Measurements from ENCODE around the gene PPP2R3A.

Gene PPP2R3A

DNA sequence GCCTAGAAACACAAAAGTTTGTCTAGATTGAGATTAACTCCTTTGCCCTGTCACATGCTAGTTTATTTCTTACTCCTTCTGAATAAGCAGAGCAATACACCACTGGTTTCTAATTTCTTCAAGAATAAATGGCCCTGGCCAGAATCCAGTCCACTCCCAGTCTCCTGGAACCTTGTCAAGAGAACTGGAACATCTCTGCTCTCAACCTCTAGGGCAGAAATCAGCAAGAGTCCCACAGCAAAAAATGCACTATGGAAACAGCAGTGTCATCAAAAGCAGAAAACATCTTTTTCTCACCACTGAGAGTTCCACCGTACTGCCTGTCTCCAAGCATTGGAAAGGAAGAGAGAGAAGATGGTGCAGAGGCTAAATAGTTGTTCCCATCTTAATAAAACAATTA lies 35.9 kb upstream of the PPP2R3A start:
- TF ChIP-seq CEBPB (IDR thresholded peaks at IDR 0.05), result no peak
- TF ChIP-seq, protein P1, sequence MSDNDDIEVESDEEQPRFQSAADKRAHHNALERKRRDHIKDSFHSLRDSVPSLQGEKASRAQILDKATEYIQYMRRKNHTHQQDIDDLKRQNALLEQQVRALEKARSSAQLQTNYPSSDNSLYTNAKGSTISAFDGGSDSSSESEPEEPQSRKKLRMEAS (IDR thresholded peaks at IDR 0.05), result no peak

DNA sequence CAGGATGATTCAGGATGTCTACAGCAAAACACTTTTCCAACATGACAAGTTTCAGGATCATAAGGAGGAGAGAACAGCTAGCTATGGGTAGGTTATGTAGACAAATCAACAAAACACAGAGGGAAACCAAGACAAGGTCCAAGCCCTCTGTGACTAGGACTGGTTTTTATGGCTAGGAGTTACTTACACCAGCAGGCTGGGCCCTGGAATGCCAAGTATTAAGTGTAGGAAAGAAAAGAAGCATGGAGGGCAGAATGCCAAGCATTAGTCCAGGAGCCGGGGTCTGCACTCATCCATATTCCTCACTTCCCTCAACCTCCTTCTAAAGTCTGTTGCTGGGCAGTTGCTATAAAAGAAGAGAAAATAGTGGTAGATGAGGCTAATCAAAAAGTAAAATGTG lies 35.3 kb upstream of the PPP2R3A start:
- TF ChIP-seq EGR1 (IDR thresholded peaks at IDR 0.05) (no peak), TEAD4 (IDR thresholded peaks at IDR 0.05) (peak; percentile 78), FOXM1 (IDR thresholded peaks at IDR 0.05; ENCODE audit: borderline replicate concordance, low read depth) (no peak), EP300 (IDR thresholded peaks at IDR 0.05; ENCODE audit: borderline replicate concordance) (no peak), NFIC (IDR thresholded peaks at IDR 0.05) (peak; percentile 31), CREB1 (IDR thresholded peaks at IDR 0.05; ENCODE audit: low read depth) (no peak), RAD21 (IDR thresholded peaks at IDR 0.05; ENCODE audit: low read depth) (no peak), YY1 (IDR thresholded peaks at IDR 0.05; ENCODE audit: low read depth) (no peak)
- TF ChIP-seq, protein P1 (IDR thresholded peaks at IDR 0.05), result no peak
- TF ChIP-seq, protein P2, sequence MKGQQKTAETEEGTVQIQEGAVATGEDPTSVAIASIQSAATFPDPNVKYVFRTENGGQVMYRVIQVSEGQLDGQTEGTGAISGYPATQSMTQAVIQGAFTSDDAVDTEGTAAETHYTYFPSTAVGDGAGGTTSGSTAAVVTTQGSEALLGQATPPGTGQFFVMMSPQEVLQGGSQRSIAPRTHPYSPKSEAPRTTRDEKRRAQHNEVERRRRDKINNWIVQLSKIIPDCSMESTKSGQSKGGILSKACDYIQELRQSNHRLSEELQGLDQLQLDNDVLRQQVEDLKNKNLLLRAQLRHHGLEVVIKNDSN (IDR thresholded peaks at IDR 0.05), result no peak

DNA sequence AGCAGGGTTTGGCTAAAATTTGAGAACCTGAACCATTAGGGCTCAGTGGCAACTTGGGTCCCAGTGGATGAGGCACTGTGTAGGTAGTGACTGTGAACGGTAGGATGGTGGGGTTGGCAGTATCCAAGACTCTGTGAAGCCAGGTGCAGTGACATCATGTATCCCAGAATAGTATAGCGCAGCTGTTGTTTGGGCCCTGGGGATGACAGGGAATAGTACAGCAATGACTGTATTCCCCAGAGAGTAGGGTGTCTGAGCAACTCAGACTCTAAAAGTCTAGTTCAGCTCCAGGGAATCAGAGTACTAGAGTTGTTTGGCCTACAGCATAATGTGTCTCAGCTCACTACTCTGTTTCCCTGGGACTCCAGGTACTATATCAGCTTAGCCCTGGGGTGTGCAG lies 20.7 kb upstream of the PPP2R3A start:
- TF ChIP-seq RAD21 (IDR thresholded peaks at IDR 0.05; ENCODE audit: low read depth) (no peak), EGR1 (IDR thresholded peaks at IDR 0.05) (no peak), NFIC (IDR thresholded peaks at IDR 0.05) (no peak), YY1 (IDR thresholded peaks at IDR 0.05; ENCODE audit: low read depth) (no peak), CEBPB (IDR thresholded peaks at IDR 0.05) (no peak), ZBTB7A (IDR thresholded peaks at IDR 0.05; ENCODE audit: low read depth) (no peak), CREB1 (IDR thresholded peaks at IDR 0.05; ENCODE audit: low read depth) (no peak), TCF12 (IDR thresholded peaks at IDR 0.05; ENCODE audit: low read depth) (no peak), EP300 (IDR thresholded peaks at IDR 0.05; ENCODE audit: borderline replicate concordance) (no peak), TEAD4 (IDR thresholded peaks at IDR 0.05) (no peak), TAF1 (IDR thresholded peaks at IDR 0.05; ENCODE audit: low read depth) (no peak), FOXM1 (IDR thresholded peaks at IDR 0.05; ENCODE audit: borderline replicate concordance, low read depth) (no peak)
- TF ChIP-seq, protein P2 (IDR thresholded peaks at IDR 0.05), result no peak
- TF ChIP-seq, protein P1 (IDR thresholded peaks at IDR 0.05), result no peak
- TF ChIP-seq, protein P3, sequence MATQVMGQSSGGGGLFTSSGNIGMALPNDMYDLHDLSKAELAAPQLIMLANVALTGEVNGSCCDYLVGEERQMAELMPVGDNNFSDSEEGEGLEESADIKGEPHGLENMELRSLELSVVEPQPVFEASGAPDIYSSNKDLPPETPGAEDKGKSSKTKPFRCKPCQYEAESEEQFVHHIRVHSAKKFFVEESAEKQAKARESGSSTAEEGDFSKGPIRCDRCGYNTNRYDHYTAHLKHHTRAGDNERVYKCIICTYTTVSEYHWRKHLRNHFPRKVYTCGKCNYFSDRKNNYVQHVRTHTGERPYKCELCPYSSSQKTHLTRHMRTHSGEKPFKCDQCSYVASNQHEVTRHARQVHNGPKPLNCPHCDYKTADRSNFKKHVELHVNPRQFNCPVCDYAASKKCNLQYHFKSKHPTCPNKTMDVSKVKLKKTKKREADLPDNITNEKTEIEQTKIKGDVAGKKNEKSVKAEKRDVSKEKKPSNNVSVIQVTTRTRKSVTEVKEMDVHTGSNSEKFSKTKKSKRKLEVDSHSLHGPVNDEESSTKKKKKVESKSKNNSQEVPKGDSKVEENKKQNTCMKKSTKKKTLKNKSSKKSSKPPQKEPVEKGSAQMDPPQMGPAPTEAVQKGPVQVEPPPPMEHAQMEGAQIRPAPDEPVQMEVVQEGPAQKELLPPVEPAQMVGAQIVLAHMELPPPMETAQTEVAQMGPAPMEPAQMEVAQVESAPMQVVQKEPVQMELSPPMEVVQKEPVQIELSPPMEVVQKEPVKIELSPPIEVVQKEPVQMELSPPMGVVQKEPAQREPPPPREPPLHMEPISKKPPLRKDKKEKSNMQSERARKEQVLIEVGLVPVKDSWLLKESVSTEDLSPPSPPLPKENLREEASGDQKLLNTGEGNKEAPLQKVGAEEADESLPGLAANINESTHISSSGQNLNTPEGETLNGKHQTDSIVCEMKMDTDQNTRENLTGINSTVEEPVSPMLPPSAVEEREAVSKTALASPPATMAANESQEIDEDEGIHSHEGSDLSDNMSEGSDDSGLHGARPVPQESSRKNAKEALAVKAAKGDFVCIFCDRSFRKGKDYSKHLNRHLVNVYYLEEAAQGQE (IDR thresholded peaks at IDR 0.05; ENCODE audit: low read depth), result no peak

DNA sequence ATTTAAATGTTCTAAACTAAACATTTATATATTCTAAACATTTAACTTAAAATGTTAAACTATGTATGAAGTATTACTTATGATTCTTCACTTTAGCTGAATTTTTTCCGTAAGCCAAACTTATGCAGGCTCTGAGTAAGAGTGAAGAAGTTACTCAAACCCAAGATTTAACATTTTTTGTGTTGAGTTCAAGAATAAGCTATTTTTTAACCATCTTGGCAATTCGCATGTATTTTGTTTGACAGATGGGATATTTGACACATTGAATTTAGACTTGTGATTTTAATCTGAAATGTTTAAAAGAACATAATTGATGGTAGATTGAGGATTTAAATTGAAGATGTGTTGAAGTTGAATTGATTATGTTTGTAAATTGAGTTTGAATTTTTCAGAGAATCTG lies 14.6 kb upstream of the PPP2R3A start:
- no peak for TF ChIP-seq ZBTB7A (IDR thresholded peaks at IDR 0.05; ENCODE audit: low read depth)
- TF ChIP-seq TEAD4 (IDR thresholded peaks at IDR 0.05), result no peak
- TF ChIP-seq TCF12 (IDR thresholded peaks at IDR 0.05; ENCODE audit: low read depth), result no peak
- TF ChIP-seq TAF1 (IDR thresholded peaks at IDR 0.05; ENCODE audit: low read depth), result no peak
- TF ChIP-seq CEBPB (IDR thresholded peaks at IDR 0.05), result no peak
- TF ChIP-seq, protein P3 (IDR thresholded peaks at IDR 0.05; ENCODE audit: low read depth), result no peak
- no peak for TF ChIP-seq EGR1 (IDR thresholded peaks at IDR 0.05)
- TF ChIP-seq CREB1 (IDR thresholded peaks at IDR 0.05; ENCODE audit: low read depth), result no peak
- TF ChIP-seq, protein P1 (IDR thresholded peaks at IDR 0.05), result no peak
- TF ChIP-seq RAD21 (IDR thresholded peaks at IDR 0.05; ENCODE audit: low read depth), result no peak

DNA sequence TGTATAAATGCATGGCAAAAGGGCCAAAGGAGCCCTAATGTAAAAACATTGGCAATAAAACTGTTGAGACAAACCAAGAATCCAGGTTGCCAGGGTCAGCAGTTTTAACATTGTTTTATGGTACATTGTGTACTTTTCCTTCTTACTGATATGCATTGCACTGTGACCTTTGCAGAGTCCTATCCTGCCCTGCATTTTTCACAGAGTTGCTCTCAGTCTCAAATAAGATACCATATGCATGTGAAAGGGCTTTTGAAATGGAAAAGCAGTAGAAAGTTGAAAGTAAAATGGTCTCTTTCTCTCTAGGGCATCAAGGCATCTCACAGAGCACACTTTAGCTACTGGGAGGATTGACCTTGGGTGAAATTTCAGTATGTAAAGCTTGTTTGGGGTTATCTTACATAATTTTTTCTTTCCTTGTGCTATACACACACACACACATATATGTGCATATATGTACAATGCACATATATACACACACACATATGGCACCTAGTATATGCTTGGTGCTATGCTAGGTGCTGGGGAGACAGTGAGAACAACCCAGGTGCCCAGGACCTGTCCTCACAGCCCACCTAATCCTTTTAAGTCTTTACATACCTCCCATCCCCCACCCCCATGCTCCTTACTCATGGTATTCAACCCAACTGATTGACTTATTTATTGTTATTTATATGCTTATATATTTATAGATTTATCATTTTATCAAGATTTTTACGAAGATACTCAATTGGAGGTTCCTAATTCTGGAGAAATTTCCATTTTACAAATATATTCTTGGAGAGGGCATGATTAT lies 1.2 kb upstream of the PPP2R3A start:
- no peak for TF ChIP-seq NFIC (IDR thresholded peaks at IDR 0.05)
- TF ChIP-seq YY1 (IDR thresholded peaks at IDR 0.05; ENCODE audit: low read depth), result no peak
- TF ChIP-seq TAF1 (IDR thresholded peaks at IDR 0.05; ENCODE audit: low read depth), result no peak
- TF ChIP-seq TCF12 (IDR thresholded peaks at IDR 0.05; ENCODE audit: low read depth), result no peak
- no peak for TF ChIP-seq EP300 (IDR thresholded peaks at IDR 0.05; ENCODE audit: borderline replicate concordance)
- TF ChIP-seq, protein P1 (IDR thresholded peaks at IDR 0.05), result no peak
- no peak for TF ChIP-seq EGR1 (IDR thresholded peaks at IDR 0.05)
- TF ChIP-seq, protein P2 (IDR thresholded peaks at IDR 0.05), result no peak
- TF ChIP-seq, protein P3 (IDR thresholded peaks at IDR 0.05; ENCODE audit: low read depth), result no peak
- TF ChIP-seq FOXM1 (IDR thresholded peaks at IDR 0.05; ENCODE audit: borderline replicate concordance, low read depth), result no peak
- TF ChIP-seq TEAD4 (IDR thresholded peaks at IDR 0.05), result no peak
- no peak for TF ChIP-seq ZBTB7A (IDR thresholded peaks at IDR 0.05; ENCODE audit: low read depth)
- no peak for TF ChIP-seq CEBPB (IDR thresholded peaks at IDR 0.05)
- no peak for TF ChIP-seq CREB1 (IDR thresholded peaks at IDR 0.05; ENCODE audit: low read depth)
- TF ChIP-seq RAD21 (IDR thresholded peaks at IDR 0.05; ENCODE audit: low read depth), result no peak

Measured in Ishikawa (cell line).